M059J (cell line): ENCODE data around the gene ZFP36. TPM values are rescaled to one million over a fixed set of nuclear protein-coding genes. Genes with fewer than 3 reads are reported as not detected.
A peak's percentile ranks its signal among the peaks of the same experiment; 100 is the strongest.
"Not testable (repeated sequence)": the region's sequence is repeated elsewhere in the genome, so short reads cannot be mapped to it uniquely, and the experiment has no call there.

ENCODE experiments used
- DNase-seq: peaks from one replicate; pipeline ENCODE4 v3.0.0-alpha.2; 2012; ENCODE audit warnings: low read depth
- total RNA-seq: library from RNA; depleted of rRNA; stranded (reverse); fragments of >200 nt; shearing (Covaris generic); gene quantifications from 2 replicates; pipeline ENCODE4 v1.2.3, GENCODE V29; 2014; rRNA removed

ZFP36 gene
- total RNA-seq, 1 experiment from 2014 or later = 10.8 TPM

GRCh38 chr19:39445196-39446111 lies 38.8 kb downstream of the ZFP36 start, which contains the start of gene SUPT5H:
TSS of gene SUPT5H (plus strand) at chr19:39445582. CDS start at chr19:39445891, 309 bp downstream.
- DNase-seq = peak; percentile 98

GRCh38 chr19:39446365-39447084 lies 39.9 kb downstream of the ZFP36 start:
- DNase-seq = no peak

- peak; percentile 88 for DNase-seq
Measured at GRCh38 chr19:39448271-39448670, 41.6 kb downstream of the ZFP36 start.

- no peak for DNase-seq
Measured at GRCh38 chr19:39449116-39449797, 42.6 kb downstream of the ZFP36 start.

GRCh38 chr19:39451257-39451656 lies 44.6 kb downstream of the ZFP36 start:
- DNase-seq = not testable (repeated sequence)

Other genes starting within 250 kb of the ZFP36 start
- not detected in 2 replicates for gene NCCRP1, start 209.9 kb upstream of the ZFP36 start, total RNA-seq
- gene SYCN, start 202.6 kb upstream of the ZFP36 start, total RNA-seq = not detected in 2 replicates
- gene IFNL3, start 161.8 kb upstream of the ZFP36 start, total RNA-seq = not detected in 2 replicates
- gene IFNL4, start 158.0 kb upstream of the ZFP36 start, total RNA-seq = not detected in 2 replicates
- not detected in 2 replicates for gene IFNL2, start 138.5 kb upstream of the ZFP36 start, total RNA-seq
- 1.3 TPM in 1 of 2 replicates, not detected in the other for gene IFNL1, start 110.4 kb upstream of the ZFP36 start, total RNA-seq
- gene LRFN1, start 86.0 kb upstream of the ZFP36 start, total RNA-seq = 0.12 TPM in 1 of 2 replicates, not detected in the other
- 0.54 and 3.2 TPM in 2 replicates for gene GMFG, start 70.8 kb upstream of the ZFP36 start, total RNA-seq
- gene SAMD4B, start 64.4 kb upstream of the ZFP36 start, total RNA-seq = 45.0 and 96.3 TPM in 2 replicates
- 69.0 and 79.3 TPM in 2 replicates for gene PAF1, start 15.7 kb upstream of the ZFP36 start, total RNA-seq
- gene MED29, start 15.5 kb upstream of the ZFP36 start, total RNA-seq = 46.7 and 47.3 TPM in 2 replicates
- gene PLEKHG2, start 5.8 kb downstream of the ZFP36 start, total RNA-seq = 8.6 and 11.7 TPM in 2 replicates
- 26.6 and 28.7 TPM in 2 replicates for gene RPS16, start 29.1 kb downstream of the ZFP36 start, total RNA-seq
- gene SUPT5H, start 38.7 kb downstream of the ZFP36 start, total RNA-seq = 68.4 and 97.7 TPM in 2 replicates
- gene TIMM50, start 74.0 kb downstream of the ZFP36 start, total RNA-seq = 88.1 and 93.0 TPM in 2 replicates
- 0.86 and 2.3 TPM in 2 replicates for gene DLL3, start 92.1 kb downstream of the ZFP36 start, total RNA-seq
- gene SELENOV, start 108.3 kb downstream of the ZFP36 start, total RNA-seq = not detected in 2 replicates
- 7.4 and 8.9 TPM in 2 replicates for gene EID2B, start 126.0 kb downstream of the ZFP36 start, total RNA-seq
- gene EID2, start 133.3 kb downstream of the ZFP36 start, total RNA-seq = 16.4 and 20.0 TPM in 2 replicates
- gene LGALS13, start 195.7 kb downstream of the ZFP36 start, total RNA-seq = not detected in 2 replicates
- not detected in 2 replicates for gene LGALS16, start 249.1 kb downstream of the ZFP36 start, total RNA-seq